Peyer's patch (tissue), 4 donors: Measurements from ENCODE around the gene PATJ.

Experiments
- POLR2A ChIP-seq, 2 donors: fragments of 450-650 bp; IDR thresholded peaks; one replicate each; pipeline ENCODE4 v1.5.1; 2017; ENCODE audit warnings: antibody characterized with exemption in 2 of 2, mild to moderate bottlenecking in 2 of 2, moderate library complexity in 2 of 2
- TF ChIP-seq, protein P1 (sequence below), 6 experiments: fragments of 450-650 bp in 4 of 6; fragments of 200-600 bp in 2 of 6; sonication (generic) in 1 of 6; IDR thresholded peaks; one replicate each; pipeline ENCODE4 v1.5.1; 2017 to 2019; ENCODE audit warnings: antibody characterized with exemption in 6 of 6, mild to moderate bottlenecking in 3 of 6, moderate library complexity in 1 of 6

DNA sequence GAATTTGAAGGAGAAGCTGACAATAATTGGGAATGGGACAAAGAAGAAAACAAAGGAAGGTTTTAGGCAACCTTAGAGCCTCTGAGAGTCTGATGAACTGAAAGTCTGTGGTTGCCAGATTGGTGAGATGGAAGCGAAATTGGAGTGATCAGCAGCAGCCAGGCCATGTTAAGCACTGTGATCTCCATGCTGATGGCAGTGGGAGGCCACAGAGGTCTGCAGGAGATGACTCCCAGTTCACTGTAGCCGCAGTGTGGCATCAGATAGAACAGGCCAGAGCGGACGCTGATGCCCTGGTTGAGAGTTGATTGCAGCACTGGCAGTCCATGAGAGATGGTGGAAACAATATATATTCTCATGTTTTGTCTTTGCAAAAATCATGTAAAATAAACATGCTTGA is 314.9 kb downstream of the PATJ start:
- TF ChIP-seq, protein P1, sequence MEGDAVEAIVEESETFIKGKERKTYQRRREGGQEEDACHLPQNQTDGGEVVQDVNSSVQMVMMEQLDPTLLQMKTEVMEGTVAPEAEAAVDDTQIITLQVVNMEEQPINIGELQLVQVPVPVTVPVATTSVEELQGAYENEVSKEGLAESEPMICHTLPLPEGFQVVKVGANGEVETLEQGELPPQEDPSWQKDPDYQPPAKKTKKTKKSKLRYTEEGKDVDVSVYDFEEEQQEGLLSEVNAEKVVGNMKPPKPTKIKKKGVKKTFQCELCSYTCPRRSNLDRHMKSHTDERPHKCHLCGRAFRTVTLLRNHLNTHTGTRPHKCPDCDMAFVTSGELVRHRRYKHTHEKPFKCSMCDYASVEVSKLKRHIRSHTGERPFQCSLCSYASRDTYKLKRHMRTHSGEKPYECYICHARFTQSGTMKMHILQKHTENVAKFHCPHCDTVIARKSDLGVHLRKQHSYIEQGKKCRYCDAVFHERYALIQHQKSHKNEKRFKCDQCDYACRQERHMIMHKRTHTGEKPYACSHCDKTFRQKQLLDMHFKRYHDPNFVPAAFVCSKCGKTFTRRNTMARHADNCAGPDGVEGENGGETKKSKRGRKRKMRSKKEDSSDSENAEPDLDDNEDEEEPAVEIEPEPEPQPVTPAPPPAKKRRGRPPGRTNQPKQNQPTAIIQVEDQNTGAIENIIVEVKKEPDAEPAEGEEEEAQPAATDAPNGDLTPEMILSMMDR (IDR thresholded peaks at IDR 0.05) = no peak
- no peak for TF ChIP-seq POLR2A (IDR thresholded peaks at IDR 0.05)
